Heart right ventricle (tissue), 16 donors: ENCODE results near the gene SLC29A4. TPM values are rescaled to one million over a fixed set of nuclear protein-coding genes. Genes with fewer than 3 reads are reported as not detected.
"Not testable (repeated sequence)": the region's sequence is repeated elsewhere in the genome, so short reads cannot be mapped to it uniquely, and the experiment has no call there.

Source experiments
- ATAC-seq, 8 donors: fragments of 200-7000 bp; cut with Tn5 transposase; one replicate each; pipeline ENCODE4 v1.9.1; 2020; ENCODE audit warnings: mild to moderate bottlenecking in 8 of 8, moderate library complexity in 8 of 8, moderate number of reproducible peaks in 1 of 8
- DNase-seq, 2 donors: peaks; one replicate each; pipeline ENCODE4 v3.0.0-alpha.2; 2020
- H3K27ac ChIP-seq, 10 donors: fragments of 200-600 bp; sonication (generic) in 2 of 10; one replicate each; pipeline versions ENCODE4 v1.5.0 to v1.8.0; 2020 to 2022; ENCODE audit warnings: mild to moderate bottlenecking in 3 of 10
- H3K27me3 ChIP-seq, 7 donors: fragments of 200-600 bp; one replicate each; pipeline ENCODE4 v1.8.0; 2021 to 2022; ENCODE audit warnings: mild to moderate bottlenecking in 2 of 7
- H3K36me3 ChIP-seq, 9 donors: fragments of 200-600 bp; sonication (generic) in 1 of 9; one replicate each; pipeline versions ENCODE4 v1.5.0 to v1.8.0; 2020 to 2022; ENCODE audit warnings: mild to moderate bottlenecking in 2 of 9
- H3K4me1 ChIP-seq, 9 donors: fragments of 200-600 bp; sonication (generic) in 1 of 9; one replicate each; pipeline versions ENCODE4 v1.5.0 to v1.8.0; 2020 to 2022; ENCODE audit warnings: mild to moderate bottlenecking in 4 of 9
- H3K4me3 ChIP-seq, 10 donors: fragments of 200-600 bp; sonication (generic) in 2 of 10; one replicate each; pipeline versions ENCODE4 v1.5.0 to v1.8.0; 2020 to 2022; ENCODE audit warnings: mild to moderate bottlenecking in 7 of 10, moderate library complexity in 2 of 10
- H3K9me3 ChIP-seq, 11 donors: fragments of 200-600 bp in 10 of 11; sonication (generic) in 2 of 11; one replicate each; pipeline versions ENCODE4 v1.5.0 to v1.8.0; 2013 to 2022; ENCODE audit warnings: mild to moderate bottlenecking in 2 of 11, control low read depth in 1 of 11, moderate library complexity in 1 of 11
- CTCF ChIP-seq, 9 donors: fragments of 200-600 bp; sonication (generic) in 2 of 9; IDR thresholded peaks; one replicate each; pipeline versions ENCODE4 v1.5.0 to v1.8.0; 2021 to 2022; ENCODE audit warnings: antibody characterized with exemption in 9 of 9, mild to moderate bottlenecking in 5 of 9, moderate library complexity in 1 of 9
- WGBS, 2 donors: extraction: QIAGEN DNeasy Blood & Tissue Kit; methylation state at CpG; one replicate each; pipeline ENCODE4 v1.1.7; 2013; ENCODE audit warnings: inconsistent platforms in 1 of 2; 5-methylcytosine and 5-hydroxymethylcytosine counted together
- intact Hi-C, 10 donors: fragments of 100-400 bp; cut with DNase I; formaldehyde crosslinking; loops; one replicate each; pipeline versions ENCODE4 v1.11.1 to v1.14.2; 2022
- polyA plus RNA-seq, 2 donors: library from polyadenylated mRNA; stranded (reverse); fragments of 200-250 nt; gene quantifications; one replicate each; pipeline ENCODE4 v1.2.3, GENCODE V29; 2013
- total RNA-seq, 10 donors: library from RNA; stranded (reverse); fragmentation: NEBNext Ultra II Directional in 3 of 10; extraction: Animal tissue kit (Norgen Biotek cat#: 25700) in 3 of 10; gene quantifications; one replicate each; pipeline versions ENCODE4 v1.2.1 to v1.2.4, GENCODE V29; 2021 to 2023
- donor health status: Arrhythmogenic right ventricular cardiomyopathy.
- donor health status: ischemic (EF 13 %, LVEDD 7.1; RV severe dilation, severe dysfunction).
- donor health status: healthy with polysubstance abuse.
- donor health status: DM: no; HTN: yes; CAD: no.
- donor health status: DM: no; HTN: no; CAD: no.
- donor health status: ischemic (EF 25% LVEDD 6.9; RV normal size, moderate dysfunction).
- donor health status: ischemic (EF 25% LVEDD 5.7; RV mildly dilated, moderate dysfunction).
- donor health status: healthy.
- donor health status: DM: yes; HTN: yes; CAD: no.
- donor health status: Ischemic cardiomyopathy.
- donor health status: ischemic (EF 35%, LVEDD 5.7; RV mildly dilated, moderate dysfunction).
- donor health status: nonischemic (EF 11% LVEDD 7.7; RV severe dilation, severe dysfunction).
- donor health status: DM: yes; HTN: yes; CAD: no.
- donor health status: PGD.
- donor health status: ischemic (EF 29% LVEDD 5.4; RV normal size, mild dysfunction).
- donor health status: nonischemic (EF 23%, LVEDD 6.1; RV moderate dilation, normal function).

Gene SLC29A4
- total and polyA plus RNA-seq, 12 donors: 0.94 to 5.3 (median 2.1) TPM

- no peaks in the 10 kb centered on the region for H3K36me3 ChIP-seq
- H3K4me1 ChIP-seq: no peaks in the 10 kb centered on the region
- ATAC-seq: no peak
- 85 to 87% methylated on average over 8 of the region's 8 CpGs for WGBS, 2 donors
- no peak for DNase-seq
- H3K4me3 ChIP-seq: no peak overlapping the region
- no peaks in the 10 kb centered on the region for H3K9me3 ChIP-seq
- H3K27me3 ChIP-seq: peaks cover 0 to 13% (median 5%) of the 10 kb centered on the region in 7 donors
- TF ChIP-seq CTCF (IDR thresholded peaks at IDR 0.05): no peak
- no peak overlapping the region for H3K27ac ChIP-seq
- intact Hi-C loops: no loop called here
Measured at GRCh38 chr7:5291301-5291700, 8.6 kb downstream of the SLC29A4 start.

DNA sequence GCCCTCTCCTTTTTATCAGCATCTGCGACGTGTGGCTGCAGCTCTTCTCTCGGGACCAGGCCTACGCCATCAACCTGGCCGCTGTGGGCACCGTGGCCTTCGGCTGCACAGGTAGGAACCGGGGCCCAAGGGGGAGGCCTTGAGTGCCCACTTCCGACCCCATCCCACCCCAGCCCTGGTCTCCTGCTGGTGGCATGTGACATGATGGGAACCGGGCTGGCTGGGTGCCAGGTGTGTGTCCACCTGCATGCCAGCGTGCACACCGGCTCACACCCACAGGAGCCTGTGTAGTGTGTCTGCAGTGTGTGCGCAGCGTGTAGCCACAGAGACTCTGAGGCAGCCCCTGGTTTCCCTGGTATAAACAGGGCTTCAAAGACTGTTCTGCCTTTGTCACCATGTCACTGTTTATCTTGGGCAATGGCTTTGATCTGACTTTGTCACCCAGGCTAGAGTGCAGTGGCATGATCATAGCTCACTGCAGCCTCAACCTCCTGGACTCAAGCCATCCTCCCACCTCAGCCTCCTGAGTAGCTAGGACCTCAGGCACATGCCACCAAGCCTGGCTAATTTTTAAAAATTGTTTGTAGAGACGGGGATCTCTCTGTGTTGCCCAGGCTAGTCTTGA, 9.1 kb downstream of the SLC29A4 start:
- peaks cover 0 to 16% (median 8%) of the 10 kb centered on the region in 7 donors for H3K27me3 ChIP-seq
- ATAC-seq, H3K36me3 ChIP-seq, H3K27ac ChIP-seq, intact Hi-C loops, H3K9me3 ChIP-seq, H3K4me1 ChIP-seq, DNase-seq, H3K4me3 ChIP-seq: not testable (repeated sequence)
- 73 to 84% methylated on average over 15 of the region's 15 CpGs for WGBS, 2 donors

- Histone ChIP-seq H3K27ac (no peak overlapping the region), H3K4me3 (no peak overlapping the region), H3K9me3 (no peaks in the 10 kb centered on the region), H3K36me3 (no peaks in the 10 kb centered on the region), H3K4me1 (peaks cover 0 to 5% (median 0%) of the 10 kb centered on the region in 9 donors), H3K27me3 (peaks cover 0 to 36% (median 17%) of the 10 kb centered on the region in 7 donors)
- TF ChIP-seq CTCF (IDR thresholded peaks at IDR 0.05): no peak
- 68 to 79% methylated on average over 14 of the region's 14 CpGs for WGBS, 2 donors
- DNase-seq (no peak), ATAC-seq (no peak)
- intact Hi-C loops: no loop called here
Measured at GRCh38 chr7:5294169-5294987, 11.6 kb downstream of the SLC29A4 start.

GRCh38 chr7:5295039-5296014, 12.6 kb downstream of the SLC29A4 start:
- H3K27ac ChIP-seq: no peak overlapping the region
- WGBS, 2 donors: 83 to 84% methylated on average over 33 of the region's 33 CpGs
- no peak overlapping the region for H3K4me3 ChIP-seq
- peaks cover 0 to 5% (median 0%) of the 10 kb centered on the region in 9 donors for H3K4me1 ChIP-seq
- no peaks in the 10 kb centered on the region for H3K9me3 ChIP-seq
- DNase-seq (no peak), ATAC-seq (no peak)
- no peak for TF ChIP-seq CTCF (IDR thresholded peaks at IDR 0.05)
- intact Hi-C loops: no loop called here
- no peaks in the 10 kb centered on the region for H3K36me3 ChIP-seq
- H3K27me3 ChIP-seq: peaks cover 0 to 36% (median 17%) of the 10 kb centered on the region in 7 donors
